Measurements from ENCODE around the gene AUTS2.

The AUTS2 gene

DNA sequence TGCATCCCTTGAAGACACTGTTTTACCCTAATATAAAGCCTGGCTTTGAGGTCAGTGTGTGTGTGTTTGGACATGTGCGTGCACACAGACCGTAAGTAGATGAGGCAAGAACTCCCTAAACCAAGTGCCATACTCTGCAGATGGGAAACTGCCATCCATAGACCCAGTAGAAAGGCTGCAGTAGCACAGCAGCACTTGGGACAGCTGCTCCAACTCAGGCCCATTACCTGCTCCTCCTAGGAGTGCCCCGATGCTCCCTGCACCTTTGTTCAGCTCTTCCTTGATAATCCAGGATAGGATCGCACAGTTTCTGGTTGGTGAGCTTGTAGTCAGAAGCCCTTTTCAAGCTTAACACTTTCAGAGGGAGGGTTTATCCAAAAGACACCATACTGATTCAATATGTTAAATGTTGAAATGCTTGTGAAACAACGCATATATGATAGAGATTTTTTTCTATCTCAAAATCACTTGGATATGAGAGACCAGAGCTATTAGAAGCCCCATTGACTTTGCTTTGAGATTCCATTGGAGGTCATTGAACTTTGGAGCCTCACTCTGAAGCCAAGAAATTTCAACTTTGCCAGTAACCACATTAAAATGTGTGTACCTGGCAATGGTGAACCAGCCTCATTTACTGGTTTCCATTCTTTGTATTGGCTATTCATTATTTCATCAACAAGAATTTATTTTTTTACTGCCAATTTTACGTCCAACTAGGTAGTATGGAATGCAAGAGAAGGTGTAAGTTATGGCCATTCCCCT, 776.7 kb downstream of the AUTS2 start:
- no peak for DNase-seq

- peak; percentile 17 for DNase-seq
These were observed 778.3 kb downstream of the AUTS2 start for GRCh38 chr7:70376561-70377031.

- DNase-seq = no peak
These were observed 779.7 kb downstream of the AUTS2 start for GRCh38 chr7:70377957-70378356.

- no peak for DNase-seq
These were observed 780.9 kb downstream of the AUTS2 start for GRCh38 chr7:70379210-70379609.

- DNase-seq = no peak
These were observed 782.2 kb downstream of the AUTS2 start for GRCh38 chr7:70380421-70381015.

GRCh38 chr7:70383066-70383782, 784.9 kb downstream of the AUTS2 start:
- no peak for DNase-seq

GRCh38 chr7:70384024-70384423, 785.7 kb downstream of the AUTS2 start:
- no peak for DNase-seq

DNA sequence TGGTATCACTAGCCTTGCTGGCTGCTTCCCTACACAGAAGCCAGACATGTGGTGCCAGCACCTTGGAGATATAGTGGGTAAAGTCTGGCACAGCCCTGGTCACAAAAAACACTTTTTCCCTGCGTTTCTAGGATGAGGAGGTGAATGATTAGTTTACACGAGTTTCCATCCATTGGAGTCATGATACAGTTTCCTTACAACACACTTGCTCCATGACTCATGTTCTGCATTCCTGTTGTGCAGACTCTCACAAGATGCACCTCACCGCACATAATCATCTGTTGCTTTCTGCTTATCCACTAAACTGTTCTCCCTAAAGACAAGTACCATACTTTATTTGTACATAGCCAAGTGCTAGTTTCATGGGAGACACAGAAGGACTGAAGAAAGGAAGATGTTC, 786.6 kb downstream of the AUTS2 start:
- DNase-seq = no peak

DNA sequence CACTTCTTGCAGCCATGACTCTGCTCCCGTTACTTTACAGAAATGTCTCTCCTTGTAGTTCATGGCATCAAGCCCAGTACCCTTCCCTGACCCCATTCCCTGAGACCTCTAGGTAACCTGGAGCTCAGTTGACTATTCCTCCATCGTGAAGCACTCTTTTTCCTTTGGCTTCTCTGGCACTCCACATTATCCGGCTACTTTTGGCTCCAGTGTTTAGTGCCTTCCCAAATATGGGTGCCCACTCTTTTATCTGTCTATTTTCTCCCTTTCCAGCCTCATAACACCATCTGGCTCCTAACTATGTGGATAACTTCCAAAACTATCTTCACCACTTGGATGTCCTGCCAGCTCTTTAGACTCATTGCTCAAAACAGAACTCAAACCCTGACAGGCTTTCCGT, 788.9 kb downstream of the AUTS2 start:
- no peak for DNase-seq

DNA sequence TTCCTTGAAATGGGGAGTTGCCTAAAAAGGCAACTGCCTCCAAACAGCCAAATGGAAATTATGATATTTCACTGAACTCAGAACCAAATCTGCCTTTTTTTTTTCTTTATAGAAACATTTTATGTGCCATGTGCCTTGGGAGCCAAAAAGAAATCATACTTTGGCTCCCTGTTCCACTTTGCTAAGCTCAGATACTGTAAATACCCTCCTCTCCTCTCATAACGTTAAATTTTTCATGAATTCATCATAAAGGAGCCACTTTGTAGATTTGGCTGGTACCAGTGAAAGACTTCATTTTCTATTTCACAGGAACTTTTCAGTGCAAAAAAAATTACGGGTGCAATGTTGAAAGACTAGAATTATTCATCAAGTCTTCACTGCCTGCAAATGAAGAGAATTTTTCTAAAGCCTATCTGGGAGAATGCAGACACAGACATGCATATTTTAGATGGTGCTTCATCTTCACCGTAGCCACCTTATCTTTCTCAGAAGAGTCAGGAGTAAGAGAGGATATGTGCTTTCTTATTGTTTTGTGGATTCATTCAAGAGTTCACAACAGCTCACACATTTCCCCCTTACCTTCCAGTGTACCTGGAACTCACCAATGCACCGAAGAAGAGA, 791.4 kb downstream of the AUTS2 start:
- DNase-seq = no peak

GRCh38 chr7:70390251-70390650, 792.0 kb downstream of the AUTS2 start:
- no peak for DNase-seq

- DNase-seq = no peak
These were observed 794.1 kb downstream of the AUTS2 start for GRCh38 chr7:70392256-70392876.

DNA sequence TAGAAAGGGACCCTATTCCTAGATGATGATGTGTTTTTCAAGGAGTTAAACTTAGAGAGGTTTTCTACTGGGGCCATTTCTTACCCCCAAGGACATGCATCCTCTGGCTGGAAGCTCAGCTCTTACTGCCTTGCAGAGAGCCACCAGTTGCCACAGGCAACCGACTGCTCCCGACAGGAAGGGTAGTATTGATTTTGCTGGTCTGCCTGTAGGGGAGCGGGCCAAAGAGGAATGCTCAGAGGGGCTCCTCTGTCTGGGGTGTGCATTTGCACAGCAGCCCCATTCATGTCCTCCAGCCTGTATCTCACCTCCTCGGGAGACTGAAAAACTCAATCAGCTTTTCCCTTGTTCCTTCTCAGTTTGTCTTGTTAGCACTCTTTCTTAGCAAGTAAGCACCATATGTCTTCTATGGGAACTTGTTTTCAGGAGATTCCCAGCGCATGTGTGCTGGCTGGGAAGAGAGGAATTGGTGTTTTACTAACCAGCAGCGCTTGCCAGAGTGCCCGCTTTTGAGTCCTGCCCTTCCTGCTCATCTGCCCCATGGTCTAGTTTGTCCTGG, 794.7 kb downstream of the AUTS2 start:
- DNase-seq = peak; percentile 69

DNA sequence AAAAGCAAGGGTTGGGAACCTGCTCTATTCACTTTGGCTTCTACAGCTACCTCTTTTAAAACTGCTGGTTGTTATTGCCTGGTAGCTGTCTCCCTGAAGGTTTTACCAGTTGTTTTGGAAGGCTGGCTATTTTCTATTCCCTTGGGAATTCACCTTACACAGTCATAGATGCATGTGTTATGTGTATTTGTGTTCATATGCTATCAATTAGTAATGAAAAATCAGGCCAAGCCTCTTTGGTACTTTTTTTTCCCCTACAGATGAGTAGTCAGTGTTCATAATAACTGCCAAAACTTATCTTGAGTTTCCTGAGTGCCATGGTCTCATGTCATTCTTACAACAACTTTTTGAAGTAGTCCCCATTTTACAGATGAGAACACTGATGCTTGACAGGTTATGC, 795.7 kb downstream of the AUTS2 start:
- no peak for DNase-seq

DNA sequence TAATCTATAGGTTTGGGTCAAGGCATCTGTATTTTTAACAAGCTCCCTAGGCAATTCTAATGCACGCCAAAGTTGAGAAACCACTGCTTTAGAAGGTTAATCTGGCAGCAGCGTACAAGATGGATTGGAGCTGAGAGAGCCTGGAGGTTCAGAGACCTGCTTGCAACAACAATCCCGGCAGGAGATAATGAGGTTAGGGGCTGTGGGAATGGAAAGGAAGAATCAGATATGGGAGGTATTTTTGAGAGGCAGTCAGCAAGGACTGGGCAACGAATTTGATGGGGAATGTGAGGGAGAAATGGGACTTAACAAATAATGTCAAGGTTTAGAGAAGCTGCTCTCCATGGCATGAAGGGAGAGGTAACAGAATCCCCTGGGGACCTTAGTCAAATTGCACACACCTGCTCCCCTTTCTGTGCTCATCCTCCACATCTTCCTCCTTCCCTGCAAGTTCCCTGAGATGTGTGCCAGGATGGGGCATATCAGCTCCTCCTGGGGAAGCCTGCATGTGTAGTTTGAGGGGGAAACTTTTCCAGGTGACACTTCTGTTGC, 802.6 kb downstream of the AUTS2 start:
- no peak for DNase-seq

GRCh38 chr7:70402069-70402468, 803.8 kb downstream of the AUTS2 start:
- no peak for DNase-seq

- DNase-seq = no peak
These were observed 807.0 kb downstream of the AUTS2 start for GRCh38 chr7:70405241-70405640.

DNA sequence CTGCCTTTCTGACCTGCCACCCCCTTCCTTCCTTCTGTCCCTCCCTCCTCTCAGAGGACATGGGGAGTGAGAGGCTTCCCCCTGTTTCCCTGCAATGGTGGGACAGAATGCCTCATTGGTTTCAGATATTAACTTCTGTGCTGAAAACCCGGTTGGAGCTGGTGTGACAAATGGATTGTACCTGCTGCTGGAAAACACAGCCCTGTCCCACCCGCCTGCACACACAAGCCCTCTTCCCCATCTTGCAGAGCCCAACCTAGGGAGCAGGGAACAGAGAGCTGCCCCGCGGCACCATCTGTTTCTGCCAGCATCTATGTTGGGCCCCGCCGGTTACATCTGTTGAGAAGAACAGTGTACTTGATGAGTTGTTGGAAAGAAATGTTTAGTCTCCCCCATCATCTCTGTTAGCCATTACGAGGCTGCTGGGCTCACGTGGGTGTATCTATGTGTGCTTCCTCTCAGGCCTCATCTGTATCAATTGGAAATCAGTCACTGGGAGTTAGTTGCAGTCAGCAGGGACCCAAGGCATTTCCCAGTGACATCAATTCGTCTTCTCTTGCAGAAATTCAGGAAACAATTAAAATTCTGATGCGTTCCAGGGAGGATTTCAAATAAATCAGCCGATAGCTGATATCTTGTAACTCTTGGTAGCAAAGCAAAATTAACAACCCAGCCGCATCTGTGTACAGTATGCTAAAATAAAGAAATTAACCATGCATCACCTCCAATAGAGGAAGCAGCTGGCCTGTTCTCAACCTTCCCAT, 808.1 kb downstream of the AUTS2 start:
- DNase-seq = no peak

- DNase-seq = no peak
These were observed 808.6 kb downstream of the AUTS2 start for GRCh38 chr7:70406950-70407209.

DNA sequence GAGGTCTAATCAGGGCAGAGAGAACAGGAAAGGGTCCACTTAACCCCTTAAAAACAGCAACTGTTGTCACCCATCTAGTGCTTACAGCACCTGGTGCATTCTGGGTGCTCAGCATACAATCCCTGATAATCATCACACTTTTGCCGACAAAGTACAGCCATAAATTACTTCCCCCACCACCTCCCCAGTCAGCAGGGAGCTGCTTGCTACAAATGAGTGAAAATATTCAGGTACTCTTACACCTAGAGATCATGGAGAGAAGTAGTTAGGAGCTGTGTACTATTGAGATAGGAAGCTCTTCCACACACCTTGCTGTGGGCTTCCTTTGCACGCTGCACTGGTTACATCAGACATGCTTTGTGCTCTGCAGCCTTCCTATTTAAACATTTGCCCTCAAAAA, 810.2 kb downstream of the AUTS2 start:
- no peak for DNase-seq

GRCh38 chr7:70408891-70409290, 810.6 kb downstream of the AUTS2 start:
- no peak for DNase-seq

Data from NCI-H1092 treated with DMSO at 0.1 percent for 48 hours (cell line).